Measurements from ENCODE around the gene CCM2L.

The CCM2L gene

GRCh38 chr20:32051720-32052089 is 41.5 kb downstream of the CCM2L start:
- TF ChIP-seq, protein P1, sequence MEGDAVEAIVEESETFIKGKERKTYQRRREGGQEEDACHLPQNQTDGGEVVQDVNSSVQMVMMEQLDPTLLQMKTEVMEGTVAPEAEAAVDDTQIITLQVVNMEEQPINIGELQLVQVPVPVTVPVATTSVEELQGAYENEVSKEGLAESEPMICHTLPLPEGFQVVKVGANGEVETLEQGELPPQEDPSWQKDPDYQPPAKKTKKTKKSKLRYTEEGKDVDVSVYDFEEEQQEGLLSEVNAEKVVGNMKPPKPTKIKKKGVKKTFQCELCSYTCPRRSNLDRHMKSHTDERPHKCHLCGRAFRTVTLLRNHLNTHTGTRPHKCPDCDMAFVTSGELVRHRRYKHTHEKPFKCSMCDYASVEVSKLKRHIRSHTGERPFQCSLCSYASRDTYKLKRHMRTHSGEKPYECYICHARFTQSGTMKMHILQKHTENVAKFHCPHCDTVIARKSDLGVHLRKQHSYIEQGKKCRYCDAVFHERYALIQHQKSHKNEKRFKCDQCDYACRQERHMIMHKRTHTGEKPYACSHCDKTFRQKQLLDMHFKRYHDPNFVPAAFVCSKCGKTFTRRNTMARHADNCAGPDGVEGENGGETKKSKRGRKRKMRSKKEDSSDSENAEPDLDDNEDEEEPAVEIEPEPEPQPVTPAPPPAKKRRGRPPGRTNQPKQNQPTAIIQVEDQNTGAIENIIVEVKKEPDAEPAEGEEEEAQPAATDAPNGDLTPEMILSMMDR (IDR thresholded peaks at IDR 0.05), result no peak
- Mint-ChIP-seq H3K27me3 (ENCODE audit: low read depth, poor library complexity) (peaks cover 59% of the 10 kb centered on the region), H3K36me3 (ENCODE audit: low read depth) (no peaks in the 10 kb centered on the region), H3K4me1 (peaks cover 19% of the 10 kb centered on the region), H3K4me3 (peak overlapping the region; percentile 80), H3K27ac (no peak overlapping the region), H3K9me3 (peaks cover 6% of the 10 kb centered on the region)
- no peak for DNase-seq

DNA sequence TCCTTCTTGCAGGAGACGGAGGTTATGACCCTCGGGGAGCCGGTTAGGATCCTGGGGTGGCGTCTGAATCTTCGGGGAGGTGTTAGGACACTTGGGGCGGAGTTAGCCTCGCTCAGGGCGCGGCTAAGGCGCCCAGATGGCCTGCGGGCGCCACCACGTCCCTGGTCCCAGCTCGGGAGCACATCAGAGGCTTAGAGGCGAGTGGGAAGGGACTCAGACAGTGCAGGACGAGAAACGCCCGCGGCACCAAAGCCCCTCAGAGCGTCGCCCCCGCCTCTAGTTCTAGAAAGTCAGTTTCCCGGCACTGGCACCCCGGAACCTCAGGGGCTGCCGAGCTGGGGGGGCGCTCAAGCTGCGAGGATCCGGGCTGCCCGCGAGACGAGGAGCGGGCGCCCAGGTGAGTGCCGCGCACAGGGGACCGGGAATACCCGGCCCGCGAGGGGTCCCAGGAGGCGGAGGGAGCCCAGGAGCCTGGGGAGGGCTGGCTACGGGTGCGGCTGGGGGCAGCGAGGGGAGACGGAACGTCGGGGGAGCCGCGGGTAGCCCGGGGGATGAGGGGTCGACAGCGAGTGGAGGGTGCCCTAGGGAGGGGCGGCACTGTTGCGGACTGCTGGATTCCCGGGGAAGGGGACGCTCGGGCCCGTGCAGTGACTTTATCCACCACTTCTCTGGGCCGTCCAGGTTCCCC is 42.0 kb downstream of the CCM2L start, which contains the start of gene HCK:
TSS of gene HCK (plus strand) at position 153 of the 688 bp plus-strand sequence.
- peak; percentile 39 for DNase-seq
- peak within 1 kb of the TSS; percentile 80 for H3K4me3 Mint-ChIP-seq
- H3K27ac Mint-ChIP-seq, result no peak within 1 kb of the TSS
- TF ChIP-seq, protein P1 (IDR thresholded peaks at IDR 0.05), result no peak
- H3K27me3 Mint-ChIP-seq (ENCODE audit: low read depth, poor library complexity), result peaks cover 63% of the 10 kb centered on the region
- peaks cover 19% of the 10 kb centered on the region for H3K4me1 Mint-ChIP-seq
- H3K9me3 Mint-ChIP-seq, result peaks cover 6% of the 10 kb centered on the region
- no peaks in the 10 kb centered on the region for H3K36me3 Mint-ChIP-seq (ENCODE audit: low read depth)

DNA sequence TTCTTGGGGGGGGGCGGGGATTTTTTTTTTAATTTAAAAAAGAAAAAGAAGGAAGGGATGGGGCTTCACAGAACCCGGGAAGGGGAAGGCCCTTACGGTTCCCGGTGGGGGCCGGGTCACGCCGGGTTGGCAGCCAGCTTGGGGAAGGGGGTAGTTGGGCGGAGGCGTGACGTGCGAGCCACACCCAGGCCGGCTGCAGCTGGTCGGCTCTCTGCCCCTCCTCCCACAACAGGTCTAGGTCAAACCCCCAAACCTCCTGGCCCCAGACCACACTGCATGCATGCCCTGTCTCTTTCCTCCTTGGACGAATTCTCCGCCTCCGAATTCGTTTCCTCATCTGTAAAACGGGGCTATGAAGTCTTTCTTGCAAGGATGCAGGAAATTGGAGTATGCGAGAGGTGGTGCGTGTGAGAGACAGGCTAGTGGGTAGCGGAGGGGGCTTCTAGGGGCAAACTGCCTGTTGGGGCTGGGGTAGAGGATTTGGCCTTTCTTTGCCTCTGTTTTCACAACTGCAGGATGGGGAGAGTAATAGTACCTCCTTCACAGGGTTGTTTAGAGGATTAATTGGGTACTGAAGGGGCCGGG is 42.6 kb downstream of the CCM2L start:
- TF ChIP-seq, protein P1 (IDR thresholded peaks at IDR 0.05), result no peak
- peaks cover 6% of the 10 kb centered on the region for H3K9me3 Mint-ChIP-seq
- H3K27ac Mint-ChIP-seq, result no peak overlapping the region
- H3K27me3 Mint-ChIP-seq (ENCODE audit: low read depth, poor library complexity), result peaks cover 66% of the 10 kb centered on the region
- no peaks in the 10 kb centered on the region for H3K36me3 Mint-ChIP-seq (ENCODE audit: low read depth)
- H3K4me3 Mint-ChIP-seq, result peak overlapping the region; percentile 62
- H3K4me1 Mint-ChIP-seq, result peaks cover 19% of the 10 kb centered on the region
- DNase-seq, result no peak

GRCh38 chr20:32053648-32054047 is 43.4 kb downstream of the CCM2L start:
- Mint-ChIP-seq H3K4me3 (no peak overlapping the region), H3K27ac (no peak overlapping the region), H3K9me3 (peaks cover 6% of the 10 kb centered on the region), H3K4me1 (peaks cover 19% of the 10 kb centered on the region), H3K36me3 (ENCODE audit: low read depth) (no peaks in the 10 kb centered on the region), H3K27me3 (ENCODE audit: low read depth, poor library complexity) (peaks cover 69% of the 10 kb centered on the region)
- DNase-seq, result no peak
- TF ChIP-seq, protein P1 (IDR thresholded peaks at IDR 0.05), result no peak

GRCh38 chr20:32056708-32057483 is 46.7 kb downstream of the CCM2L start:
- peaks cover 13% of the 10 kb centered on the region for H3K4me1 Mint-ChIP-seq
- TF ChIP-seq, protein P1 (IDR thresholded peaks at IDR 0.05), result no peak
- H3K9me3 Mint-ChIP-seq, result peaks cover 1% of the 10 kb centered on the region
- H3K4me3 Mint-ChIP-seq, result no peak overlapping the region
- no peak overlapping the region for H3K27ac Mint-ChIP-seq
- H3K36me3 Mint-ChIP-seq (ENCODE audit: low read depth), result no peaks in the 10 kb centered on the region
- DNase-seq, result no peak
- peaks cover 48% of the 10 kb centered on the region for H3K27me3 Mint-ChIP-seq (ENCODE audit: low read depth, poor library complexity)
